Placental pericyte (primary cell): ENCODE data around the gene MED10. TPM values are rescaled to one million over a fixed set of nuclear protein-coding genes. Genes with fewer than 3 reads are reported as not detected.

Source experiments
- total RNA-seq: library from RNA; depleted of rRNA; stranded (reverse); fragments of >200 nt; gene quantifications from 2 replicates; pipeline ENCODE4 v1.2.3, GENCODE V29; 2012

MED10 gene, protein sequence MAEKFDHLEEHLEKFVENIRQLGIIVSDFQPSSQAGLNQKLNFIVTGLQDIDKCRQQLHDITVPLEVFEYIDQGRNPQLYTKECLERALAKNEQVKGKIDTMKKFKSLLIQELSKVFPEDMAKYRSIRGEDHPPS
- total RNA-seq: 10.3 and 16.6 TPM in 2 replicates

DNA sequence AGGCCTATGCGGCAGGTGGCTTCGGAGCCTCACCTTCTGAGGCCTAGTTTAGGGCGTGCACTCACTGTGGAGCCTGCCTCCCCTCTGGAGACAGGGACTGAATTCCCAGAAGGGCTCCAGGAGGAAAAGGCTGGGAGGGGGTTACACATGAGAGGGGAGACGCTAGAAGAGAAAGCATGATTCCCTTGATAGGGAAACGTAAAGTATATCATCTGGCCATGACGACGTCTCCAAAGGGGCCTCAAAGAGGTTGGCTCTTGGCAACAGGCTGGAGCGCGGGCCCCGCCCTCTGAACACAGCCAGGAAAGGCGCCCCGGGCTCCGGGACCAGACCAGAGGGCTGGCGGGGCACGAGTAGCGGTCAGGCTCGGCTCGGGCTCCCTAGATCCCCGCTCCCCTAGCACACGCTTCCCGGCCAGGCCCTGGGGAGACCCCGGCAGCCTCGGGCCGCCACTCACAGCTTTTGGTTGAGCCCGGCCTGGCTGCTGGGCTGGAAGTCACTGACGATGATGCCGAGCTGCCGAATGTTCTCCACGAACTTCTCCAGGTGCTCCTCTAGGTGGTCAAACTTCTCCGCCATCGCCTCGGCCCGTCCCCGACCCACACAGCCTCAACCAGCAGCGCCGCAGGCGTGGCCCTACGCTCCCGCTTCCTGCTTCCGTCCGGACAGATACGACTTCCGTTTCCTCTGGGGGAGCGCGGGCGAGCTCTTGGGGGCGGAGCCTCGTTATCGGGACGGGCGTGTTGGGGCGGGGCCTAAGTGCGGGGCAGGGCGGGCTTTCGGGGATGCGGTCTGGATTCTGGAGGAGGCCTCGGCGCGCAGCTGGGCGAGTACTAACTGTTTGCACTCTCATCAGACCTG lies at the start of gene MED10:
Gene MED10, minus strand, starts transcription at position 643 of the 861 bp plus-strand sequence. Its CDS starts 64 bp downstream, at position 579.

Other genes starting within 250 kb of the MED10 start
- gene UBE2QL1, start 70.3 kb upstream of the MED10 start, total RNA-seq: not detected in 2 replicates